ENCODE data around the gene CCDC12. TPM values are rescaled to one million over a fixed set of nuclear protein-coding genes. Genes with fewer than 3 reads are reported as not detected.

The CCDC12 gene
- total RNA-seq, 1 experiment from 2014 or later: 46.5 TPM

- no peak for DNase-seq (ENCODE audit: low read depth, low spot score)
- no peak overlapping the region for H3K27ac ChIP-seq (ENCODE audit: low read depth, low read length)
- H3K9me3 ChIP-seq (ENCODE audit: control insufficient read depth in 1 of 2, insufficient read depth in 1 of 2, low read depth in 1 of 2, low read length in 2 of 2): no peaks in the 10 kb centered on the region
- peaks cover 87% of the 10 kb centered on the region for H3K79me2 ChIP-seq (ENCODE audit: insufficient read depth, low read length)
- H3K27me3 ChIP-seq (ENCODE audit: insufficient read depth, low read length): no peaks in the 10 kb centered on the region
- peaks cover 0 to 9% of the 10 kb centered on the region in 2 experiments; a peak in 1 of 4 replicates for H3K36me3 ChIP-seq (ENCODE audit: control insufficient read depth in 1 of 2, insufficient read depth in 2 of 2, low read length in 2 of 2)
- H3K9me2 ChIP-seq (ENCODE audit: insufficient read depth): no peaks in the 10 kb centered on the region
- BruUV-seq (replicated peaks): no TSS peak
- CTCF ChIA-PET: no interaction called here
- no peak overlapping the region for H2AFZ ChIP-seq (ENCODE audit: low read depth, low read length, poor library complexity, severe bottlenecking)
- peaks cover 0 to 25% of the 10 kb centered on the region in 2 experiments; a peak in 1 of 4 replicates for H3K4me1 ChIP-seq (ENCODE audit: control insufficient read depth in 1 of 2, insufficient read depth in 2 of 2, low read length in 2 of 2)
- ATAC-seq: no peak
- TF ChIP-seq ELF1 (IDR thresholded peaks at IDR 0.05; ENCODE audit: borderline replicate concordance, low read depth) (no peak), ZNF274 (IDR thresholded peaks at IDR 0.05; ENCODE audit: low read depth, low read length) (no peak), ZBTB33 (IDR thresholded peaks at IDR 0.05; ENCODE audit: extremely low read depth, insufficient replicate concordance, low read length) (no peak), SRF (IDR thresholded peaks at IDR 0.05; ENCODE audit: low read depth) (no peak), SIN3A (IDR thresholded peaks at IDR 0.05; ENCODE audit: low read depth) (no peak)
- RAD21 ChIA-PET (ENCODE audit: low non-redundant PET in 1 of 2, low total read pairs in 2 of 2, uncharacterized antibody in 2 of 2, unreplicated experiment in 2 of 2): no interaction called here
- no peak overlapping the region for H3K4me3 ChIP-seq (replicated peaks in 1 of 2; ENCODE audit: low read depth in 1 of 2, low read length in 2 of 2)
- H3K9ac ChIP-seq (ENCODE audit: low read length): no peak overlapping the region
- intact Hi-C loops (cut with micrococcal nuclease): no loop called here
- no peak overlapping the region for H3K4me2 ChIP-seq (ENCODE audit: low read length)
- H4K20me1 ChIP-seq (ENCODE audit: insufficient read depth): peaks cover 19% of the 10 kb centered on the region; the same call in 1 of the 2 replicates
- POLR2A ChIA-PET: no interaction called here
Observed at GRCh38 chr3:46960835-46961234, 15.7 kb downstream of the CCDC12 start.

- H3K27me3 ChIP-seq (ENCODE audit: insufficient read depth, low read length): no peaks in the 10 kb centered on the region
- no TSS peak for BruUV-seq (replicated peaks)
- no peak overlapping the region for H3K27ac ChIP-seq (ENCODE audit: low read depth, low read length)
- H3K9me2 ChIP-seq (ENCODE audit: insufficient read depth): no peaks in the 10 kb centered on the region
- no peak overlapping the region for H3K9ac ChIP-seq (ENCODE audit: low read length)
- ATAC-seq (no peak), DNase-seq (ENCODE audit: low read depth, low spot score) (no peak)
- peaks cover 87% of the 10 kb centered on the region for H3K79me2 ChIP-seq (ENCODE audit: insufficient read depth, low read length)
- TF ChIP-seq REST (IDR thresholded peaks at IDR 0.05; ENCODE audit: low read depth): no peak
- TF ChIP-seq FOSL1 (IDR thresholded peaks at IDR 0.05; ENCODE audit: low read depth): no peak
- peaks cover 0 to 4% of the 10 kb centered on the region in 2 experiments; a peak in 1 of 4 replicates for H3K36me3 ChIP-seq (ENCODE audit: control insufficient read depth in 1 of 2, insufficient read depth in 2 of 2, low read length in 2 of 2)
- H2AFZ ChIP-seq (ENCODE audit: low read depth, low read length, poor library complexity, severe bottlenecking): no peak overlapping the region
- intact Hi-C loops (cut with micrococcal nuclease): no loop called here
- no peaks in the 10 kb centered on the region for H3K9me3 ChIP-seq (ENCODE audit: control insufficient read depth in 1 of 2, insufficient read depth in 1 of 2, low read depth in 1 of 2, low read length in 2 of 2)
- peaks cover 0 to 27% of the 10 kb centered on the region in 2 experiments; a peak in 1 of 4 replicates for H3K4me1 ChIP-seq (ENCODE audit: control insufficient read depth in 1 of 2, insufficient read depth in 2 of 2, low read length in 2 of 2)
- peaks cover 24% of the 10 kb centered on the region for H4K20me1 ChIP-seq (ENCODE audit: insufficient read depth)
- ChIA-PET RAD21 (ENCODE audit: low non-redundant PET in 1 of 2, low total read pairs in 2 of 2, uncharacterized antibody in 2 of 2, unreplicated experiment in 2 of 2) (no interaction called here), POLR2A (no interaction called here), CTCF (no interaction called here)
- no peak overlapping the region for H3K4me2 ChIP-seq (ENCODE audit: low read length)
- H3K4me3 ChIP-seq (replicated peaks in 1 of 2; ENCODE audit: low read depth in 1 of 2, low read length in 2 of 2): no peak overlapping the region
Observed at GRCh38 chr3:46960081-46960701, 16.4 kb downstream of the CCDC12 start.
